IgD-negative memory B cell (primary cell): ENCODE measurements around the gene PRPH2. TPM values are rescaled to one million over a fixed set of nuclear protein-coding genes. Genes with fewer than 3 reads are reported as not detected.
"Not testable (repeated sequence)": the region's sequence is repeated elsewhere in the genome, so short reads cannot be mapped to it uniquely, and the experiment has no call there.

ENCODE experiments used
- H3K27ac Mint-ChIP-seq, 3 donors: one replicate each; pipeline ENCODE4 v1.8.0; 2020 to 2022; ENCODE audit warnings: mild to moderate bottlenecking in 3 of 3, mixed read lengths in 3 of 3, moderate library complexity in 1 of 3
- H3K27me3 Mint-ChIP-seq: one replicate; pipeline ENCODE4 v1.8.0; 2021; ENCODE audit warnings: mixed read lengths
- H3K36me3 Mint-ChIP-seq: one replicate; pipeline ENCODE4 v1.8.0; 2020; ENCODE audit warnings: mild to moderate bottlenecking, mixed read lengths
- H3K4me1 Mint-ChIP-seq, 3 donors: one replicate each; pipeline ENCODE4 v1.8.0; 2020 to 2022; ENCODE audit warnings: mixed read lengths in 3 of 3, mild to moderate bottlenecking in 1 of 3
- H3K4me3 Mint-ChIP-seq, 4 donors: one replicate each; pipeline ENCODE4 v1.8.0; 2020 to 2022; ENCODE audit warnings: mild to moderate bottlenecking in 4 of 4, mixed read lengths in 4 of 4, moderate library complexity in 3 of 4
- H3K9me3 Mint-ChIP-seq, 3 donors: one replicate each; pipeline ENCODE4 v1.8.0; 2020 to 2021; ENCODE audit warnings: mixed read lengths in 3 of 3, mild to moderate bottlenecking in 1 of 3
- polyA plus RNA-seq: library from polyadenylated mRNA; unstranded; fragments of 300-500 nt; fragmentation: Illumina TruSeq; gene quantifications from one replicate; pipeline ENCODE4 v1.2.3, GENCODE V29; 2021

Gene PRPH2
- polyA plus RNA-seq, 1 donor from 2014 or later, result not detected

- Mint-ChIP-seq H3K27ac (peak overlapping the region; percentile 21 to 93 (median 90)), H3K36me3 (no peaks in the 10 kb centered on the region), H3K9me3 (no peaks in the 10 kb centered on the region), H3K4me1 (peaks cover 10 to 13% (median 13%) of the 10 kb centered on the region in 3 donors), H3K4me3 (peak overlapping the region; percentile 78 to 95 (median 90)), H3K27me3 (no peaks in the 10 kb centered on the region)
Measured at GRCh38 chr6:42726485-42727086, 4.2 kb upstream of the PRPH2 start.

- Mint-ChIP-seq H3K36me3 (no peaks in the 10 kb centered on the region), H3K9me3 (no peaks in the 10 kb centered on the region), H3K27ac (peak overlapping the region in 2 of 3 donors; percentile 21 to 90), H3K27me3 (peaks cover 3% of the 10 kb centered on the region), H3K4me1 (peaks cover 10 to 13% (median 13%) of the 10 kb centered on the region in 3 donors), H3K4me3 (peak overlapping the region in 3 of 4 donors; percentile 78 to 95 (median 94))
Measured at GRCh38 chr6:42726026-42726425, 3.6 kb upstream of the PRPH2 start.

GRCh38 chr6:42724825-42725224 lies 2.4 kb upstream of the PRPH2 start:
- Mint-ChIP-seq H3K36me3 (no peaks in the 10 kb centered on the region), H3K4me3 (no peak overlapping the region), H3K27ac (no peak overlapping the region), H3K4me1 (peaks cover 10 to 13% (median 13%) of the 10 kb centered on the region in 3 donors), H3K9me3 (no peaks in the 10 kb centered on the region), H3K27me3 (peaks cover 3% of the 10 kb centered on the region)

GRCh38 chr6:42720739-42721138 lies 1.7 kb downstream of the PRPH2 start:
- H3K27ac Mint-ChIP-seq, result no peak overlapping the region
- H3K4me3 Mint-ChIP-seq, result no peak overlapping the region
- H3K27me3 Mint-ChIP-seq, result peaks cover 3% of the 10 kb centered on the region
- no peaks in the 10 kb centered on the region for H3K9me3 Mint-ChIP-seq
- peaks cover 0 to under 1% (median 0%) of the 10 kb centered on the region in 3 donors for H3K4me1 Mint-ChIP-seq
- no peaks in the 10 kb centered on the region for H3K36me3 Mint-ChIP-seq

- H3K27me3 Mint-ChIP-seq, result no peaks in the 10 kb centered on the region
- H3K27ac Mint-ChIP-seq, result no peak overlapping the region
- H3K4me1 Mint-ChIP-seq, result no peaks in the 10 kb centered on the region
- no peak overlapping the region for H3K4me3 Mint-ChIP-seq
- peaks cover 0 to 8% (median 0%) of the 10 kb centered on the region in 3 donors for H3K9me3 Mint-ChIP-seq
- H3K36me3 Mint-ChIP-seq, result no peaks in the 10 kb centered on the region
Measured at GRCh38 chr6:42715871-42716270, 6.5 kb downstream of the PRPH2 start.

DNA sequence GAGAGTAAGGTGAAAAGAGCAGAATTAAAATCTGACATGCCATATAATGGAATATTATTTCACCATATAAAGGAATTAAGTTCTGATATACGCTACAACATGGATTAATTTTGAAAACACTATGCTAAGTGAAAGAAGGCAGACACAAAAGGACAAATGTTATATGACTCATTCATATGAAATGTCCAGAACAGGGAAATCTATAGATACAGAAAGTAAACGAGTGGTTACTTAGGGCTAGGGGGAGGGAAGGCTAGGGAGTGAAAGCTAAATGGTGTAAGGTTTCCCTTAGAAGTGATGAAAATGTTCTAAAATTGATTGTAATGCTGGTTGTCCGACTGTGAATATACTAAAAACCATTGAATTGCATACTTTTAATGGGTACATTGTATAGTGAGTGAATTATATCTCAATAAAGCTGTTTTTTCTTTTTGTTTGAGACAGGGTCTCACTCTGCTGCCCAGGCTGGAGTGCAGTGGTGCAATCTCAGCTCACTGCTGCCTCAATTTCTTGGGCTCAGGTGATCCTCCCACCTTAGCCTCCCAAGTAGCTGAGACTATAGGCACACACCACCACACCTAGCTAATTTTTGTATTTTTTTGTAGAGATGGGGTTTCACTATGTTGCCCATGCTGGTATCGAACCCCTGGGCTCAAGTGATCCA lies 8.2 kb downstream of the PRPH2 start:
- Mint-ChIP-seq H3K27ac (no peak overlapping the region), H3K36me3 (no peaks in the 10 kb centered on the region), H3K4me3 (no peak overlapping the region), H3K27me3 (no peaks in the 10 kb centered on the region), H3K9me3 (peaks cover 0 to 8% (median 0%) of the 10 kb centered on the region in 3 donors), H3K4me1 (no peaks in the 10 kb centered on the region)

DNA sequence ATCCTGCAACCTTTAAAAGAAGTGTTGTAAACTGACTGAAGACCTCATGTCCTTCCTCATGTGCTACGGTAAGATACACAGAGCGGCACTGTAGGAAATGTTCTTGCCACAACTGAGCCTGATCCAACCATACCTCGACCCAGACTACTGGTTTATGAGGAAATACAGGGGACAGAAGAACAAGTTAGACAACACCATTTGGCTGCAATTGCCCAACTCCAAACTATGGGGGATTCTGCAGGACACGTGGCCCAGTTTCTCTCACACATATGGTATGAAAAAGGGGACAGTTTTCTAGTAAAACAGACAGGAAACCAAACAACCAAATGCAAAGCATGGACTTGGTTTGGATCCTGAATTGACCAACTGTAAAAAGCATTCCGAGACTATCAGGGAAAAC lies 10.5 kb downstream of the PRPH2 start:
- Mint-ChIP-seq H3K27me3 (no peaks in the 10 kb centered on the region), H3K4me1 (peaks cover 0 to 5% (median 0%) of the 10 kb centered on the region in 3 donors), H3K36me3 (no peaks in the 10 kb centered on the region), H3K27ac (no peak overlapping the region), H3K9me3 (peaks cover 0 to 8% (median 0%) of the 10 kb centered on the region in 3 donors), H3K4me3 (no peak overlapping the region)

- Mint-ChIP-seq H3K27ac (no peak overlapping the region), H3K4me1 (peaks cover 0 to 5% (median 0%) of the 10 kb centered on the region in 3 donors), H3K27me3 (no peaks in the 10 kb centered on the region), H3K9me3 (peaks cover 0 to 8% (median 0%) of the 10 kb centered on the region in 3 donors), H3K36me3 (no peaks in the 10 kb centered on the region), H3K4me3 (no peak overlapping the region)
Measured at GRCh38 chr6:42710316-42710715, 12.1 kb downstream of the PRPH2 start.

DNA sequence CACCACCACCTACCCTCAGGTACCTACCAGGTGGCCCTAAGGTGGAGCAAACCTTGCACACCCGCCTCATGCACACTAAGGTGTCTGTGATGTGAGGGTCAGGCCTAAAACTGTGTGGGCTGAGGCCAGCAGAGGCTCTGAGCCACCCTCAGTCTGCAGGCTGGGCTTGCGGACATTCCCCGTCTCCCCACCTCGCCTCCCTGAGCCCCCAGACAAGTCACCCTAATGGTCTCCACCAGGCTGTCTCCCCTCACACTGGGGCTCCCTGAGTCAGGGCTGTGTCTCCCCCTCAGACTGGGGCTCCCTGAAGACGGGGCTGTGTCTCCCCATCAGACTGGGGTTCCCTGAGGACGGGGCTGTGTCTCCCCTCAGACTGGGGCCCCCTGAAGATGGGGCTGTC lies 12.5 kb downstream of the PRPH2 start:
- no peaks in the 10 kb centered on the region for H3K36me3 Mint-ChIP-seq
- peaks cover 0 to 5% (median 0%) of the 10 kb centered on the region in 3 donors for H3K4me1 Mint-ChIP-seq
- peaks cover 0 to 8% (median 0%) of the 10 kb centered on the region in 3 donors for H3K9me3 Mint-ChIP-seq
- H3K27ac Mint-ChIP-seq, result no peak overlapping the region
- no peak overlapping the region for H3K4me3 Mint-ChIP-seq
- H3K27me3 Mint-ChIP-seq, result no peaks in the 10 kb centered on the region

GRCh38 chr6:42708096-42708495 lies 14.3 kb downstream of the PRPH2 start:
- Mint-ChIP-seq H3K27ac (peak overlapping the region in 1 of 3 donors; percentile 50), H3K4me1 (peaks cover 0 to 5% (median 0%) of the 10 kb centered on the region in 3 donors), H3K27me3 (no peaks in the 10 kb centered on the region), H3K4me3 (no peak overlapping the region), H3K9me3 (peaks cover 0 to 8% (median 0%) of the 10 kb centered on the region in 3 donors), H3K36me3 (peaks cover 2% of the 10 kb centered on the region)

DNA sequence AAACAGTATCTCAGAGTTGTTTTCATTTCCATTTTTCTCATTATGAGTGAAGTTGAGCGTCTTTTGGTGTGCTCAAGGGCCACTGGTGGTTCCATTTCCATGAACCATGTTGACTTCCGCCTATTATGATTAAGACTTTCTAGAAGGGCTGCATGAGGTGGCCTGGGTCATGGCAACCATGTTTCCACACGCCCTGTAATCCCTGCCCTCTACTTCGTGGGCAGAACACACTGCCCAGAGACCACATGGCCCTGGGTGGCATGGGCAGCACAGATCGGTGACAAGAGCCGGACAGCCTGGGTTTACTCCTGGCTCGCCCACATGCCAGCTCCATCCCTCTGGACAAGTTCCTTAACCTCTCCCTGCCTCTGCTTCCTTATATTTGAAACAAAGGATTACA lies 14.8 kb downstream of the PRPH2 start:
- no peak overlapping the region for H3K27ac Mint-ChIP-seq
- no peak overlapping the region for H3K4me3 Mint-ChIP-seq
- no peaks in the 10 kb centered on the region for H3K27me3 Mint-ChIP-seq

DNA sequence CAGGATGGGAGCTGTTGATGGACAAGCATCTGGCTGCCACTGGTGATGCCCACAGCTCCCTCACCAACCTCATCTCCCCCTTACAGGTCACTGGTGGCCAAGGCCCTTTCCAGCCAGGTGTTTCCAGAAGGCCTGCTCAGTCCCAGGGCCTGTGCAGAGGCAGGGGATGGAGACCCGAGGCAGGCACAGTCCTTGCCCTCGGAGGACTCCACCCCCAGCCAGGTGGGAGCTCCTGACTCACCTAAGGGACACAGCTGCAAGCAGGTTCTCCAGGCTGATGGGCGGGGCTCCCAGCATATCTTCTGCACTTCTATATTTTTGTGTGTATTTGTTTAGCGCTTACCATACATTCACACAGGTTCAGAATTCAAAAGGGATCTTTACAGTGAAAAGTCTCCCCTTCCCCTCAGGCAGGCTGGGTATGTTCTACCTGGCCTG lies 17.4 kb downstream of the PRPH2 start:
- Mint-ChIP-seq H3K36me3 (peaks cover 2% of the 10 kb centered on the region), H3K9me3 (no peaks in the 10 kb centered on the region), H3K27me3 (no peaks in the 10 kb centered on the region), H3K4me1 (peaks cover 0 to 5% (median 0%) of the 10 kb centered on the region in 3 donors), H3K4me3 (no peak overlapping the region), H3K27ac (no peak overlapping the region)

More for the DNA sequence above, 14.8 kb downstream of the PRPH2 start:
- H3K4me1 Mint-ChIP-seq, result peaks cover 0 to 5% (median 0%) of the 10 kb centered on the region in 3 donors
- H3K36me3 Mint-ChIP-seq, result peaks cover 2% of the 10 kb centered on the region
- peaks cover 0 to 8% (median 0%) of the 10 kb centered on the region in 3 donors for H3K9me3 Mint-ChIP-seq

- H3K4me3 Mint-ChIP-seq, result no peak overlapping the region
- no peak overlapping the region for H3K27ac Mint-ChIP-seq
- peaks cover 0 to 5% (median 0%) of the 10 kb centered on the region in 3 donors for H3K4me1 Mint-ChIP-seq
- H3K36me3 Mint-ChIP-seq, result peaks cover 2% of the 10 kb centered on the region
- no peaks in the 10 kb centered on the region for H3K9me3 Mint-ChIP-seq
- H3K27me3 Mint-ChIP-seq, result no peaks in the 10 kb centered on the region
Measured at GRCh38 chr6:42704251-42704936, 18.0 kb downstream of the PRPH2 start.

DNA sequence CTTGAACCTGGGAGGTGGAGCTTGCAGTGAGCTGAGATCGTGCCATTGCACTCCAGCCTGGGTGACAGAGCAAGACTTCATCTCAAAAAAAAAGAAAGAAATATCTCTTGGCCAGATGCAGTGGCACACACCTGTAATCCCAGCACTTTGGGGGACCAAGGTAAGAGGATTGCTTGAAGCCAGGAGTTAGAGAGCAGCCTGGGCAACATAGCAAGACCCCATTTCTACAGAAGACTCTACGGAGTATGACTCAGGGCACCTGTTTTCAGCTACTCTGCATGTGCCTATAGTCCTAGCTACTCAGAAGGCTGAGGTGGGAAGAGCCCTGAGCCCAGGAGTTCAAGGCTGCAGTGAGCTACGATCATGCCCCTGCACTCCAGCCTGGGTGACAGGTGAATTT lies 19.6 kb downstream of the PRPH2 start:
- not testable (repeated sequence) for H3K27ac Mint-ChIP-seq, H3K27me3 Mint-ChIP-seq

DNA sequence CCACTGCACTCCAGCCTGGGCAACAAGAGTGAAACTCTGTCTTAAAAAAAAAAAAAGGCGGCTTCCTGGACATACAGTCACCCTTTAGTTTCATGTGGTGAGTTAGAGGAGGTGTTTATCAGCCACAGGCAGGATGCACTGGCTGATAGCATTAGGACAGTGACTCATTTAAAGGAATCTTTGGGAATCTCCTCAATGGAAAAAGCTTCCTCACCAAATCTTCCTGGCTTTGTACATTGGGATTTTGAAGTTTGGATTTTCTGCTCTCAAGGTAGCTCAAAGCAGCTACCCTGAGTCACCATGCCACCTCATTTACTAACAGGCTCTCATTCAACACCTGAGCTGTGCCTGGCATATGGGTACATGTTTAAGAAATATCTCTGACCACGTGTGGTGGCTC lies 20.2 kb downstream of the PRPH2 start:
- no peaks in the 10 kb centered on the region for H3K9me3 Mint-ChIP-seq
- H3K27me3 Mint-ChIP-seq, result no peaks in the 10 kb centered on the region
- peaks cover 2% of the 10 kb centered on the region for H3K36me3 Mint-ChIP-seq
- H3K4me3 Mint-ChIP-seq, result no peak overlapping the region
- H3K27ac Mint-ChIP-seq, result no peak overlapping the region
- H3K4me1 Mint-ChIP-seq, result no peaks in the 10 kb centered on the region

More for the DNA sequence above, 19.6 kb downstream of the PRPH2 start:
- not testable (repeated sequence) for H3K9me3 Mint-ChIP-seq, H3K4me1 Mint-ChIP-seq, H3K4me3 Mint-ChIP-seq, H3K36me3 Mint-ChIP-seq
